ENCODE data around the gene JMJD7.
A peak's percentile ranks its signal among the peaks of the same experiment; 100 is the strongest.

JMJD7 gene

GRCh38 chr15:41825572-41826535 is 2.0 kb upstream of the JMJD7 start:
- Histone ChIP-seq H2AFZ (ENCODE audit: low read length) (no peak overlapping the region), H4K20me1 (ENCODE audit: insufficient read depth, low read length) (no peaks in the 10 kb centered on the region), H3K4me2 (ENCODE audit: low read length) (no peak overlapping the region), H3F3A (ENCODE audit: insufficient read depth, low read length) (no peaks in the 10 kb centered on the region), H3K9ac (ENCODE audit: low read length) (no peak overlapping the region), H3K27me3 (ENCODE audit: insufficient read depth, low read length) (no peaks in the 10 kb centered on the region), H3K27ac (ENCODE audit: low read depth, low read length, poor library complexity, severe bottlenecking) (no peak overlapping the region), H3K9me2 (ENCODE audit: low read depth, low read length) (no peaks in the 10 kb centered on the region), H3K4me1 (ENCODE audit: insufficient read depth, low read length, severe bottlenecking) (peaks cover 13% of the 10 kb centered on the region), H3K9me3 (ENCODE audit: low read length) (no peaks in the 10 kb centered on the region), H3K4me3 (ENCODE audit: low read depth, low read length, poor library complexity, severe bottlenecking) (no peak overlapping the region), H3K79me2 (ENCODE audit: insufficient read depth, low read length) (no peaks in the 10 kb centered on the region), H3K36me3 (ENCODE audit: insufficient read depth, low read length) (peaks cover 3% of the 10 kb centered on the region; the same call in 1 of the 2 replicates)
- TF ChIP-seq CTCF (IDR thresholded peaks at IDR 0.05; ENCODE audit: low read length) (no peak), EZH2 (IDR thresholded peaks at IDR 0.05; ENCODE audit: borderline replicate concordance, low read length) (no peak)

DNA sequence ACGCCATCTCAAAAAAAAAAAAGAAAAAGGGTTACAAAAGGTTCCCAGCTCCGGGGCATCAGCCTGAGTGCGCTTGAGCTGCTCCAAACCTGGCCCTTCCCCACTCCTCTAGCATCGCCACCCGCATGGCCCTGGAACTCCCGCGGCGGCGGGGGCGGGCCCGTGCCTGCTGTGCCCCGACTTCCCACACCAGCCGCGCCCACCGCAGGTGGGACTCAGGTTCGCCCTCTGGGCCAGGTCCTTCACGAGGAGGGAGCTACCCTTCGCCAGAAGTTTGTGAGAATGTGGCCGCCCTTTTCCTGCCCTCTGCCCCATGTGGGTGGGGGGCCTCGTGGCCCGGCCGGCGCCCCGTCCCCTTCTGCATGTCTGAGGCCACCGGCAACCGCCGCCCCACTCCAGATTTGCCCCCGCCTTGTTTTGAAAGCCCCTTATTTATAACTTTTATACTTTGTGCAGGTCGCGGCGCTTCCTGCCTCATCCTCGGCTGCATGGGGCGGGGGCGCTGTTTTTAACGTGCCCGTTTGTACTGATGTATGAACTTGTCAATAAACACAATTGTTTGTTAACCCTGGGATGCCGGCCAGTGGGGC is 507 bp upstream of the JMJD7 start:
- H3F3A ChIP-seq (ENCODE audit: insufficient read depth, low read length) = no peaks in the 10 kb centered on the region
- no peak overlapping the region for H3K27ac ChIP-seq (ENCODE audit: low read depth, low read length, poor library complexity, severe bottlenecking)
- H3K4me3 ChIP-seq (ENCODE audit: low read depth, low read length, poor library complexity, severe bottlenecking) = peak overlapping the region; percentile 82
- H3K4me2 ChIP-seq (ENCODE audit: low read length) = peak overlapping the region; percentile 87
- H3K36me3 ChIP-seq (ENCODE audit: insufficient read depth, low read length) = no peaks in the 10 kb centered on the region
- no peaks in the 10 kb centered on the region for H3K27me3 ChIP-seq (ENCODE audit: insufficient read depth, low read length)
- no peaks in the 10 kb centered on the region for H4K20me1 ChIP-seq (ENCODE audit: insufficient read depth, low read length)
- H3K9ac ChIP-seq (ENCODE audit: low read length) = peak overlapping the region; percentile 61
- no peaks in the 10 kb centered on the region for H3K9me3 ChIP-seq (ENCODE audit: low read length)
- H3K79me2 ChIP-seq (ENCODE audit: insufficient read depth, low read length) = no peaks in the 10 kb centered on the region
- peaks cover 13% of the 10 kb centered on the region for H3K4me1 ChIP-seq (ENCODE audit: insufficient read depth, low read length, severe bottlenecking)
- TF ChIP-seq CTCF (IDR thresholded peaks at IDR 0.05; ENCODE audit: low read length) (no peak; the same call in 1 of the 2 replicates), EZH2 (IDR thresholded peaks at IDR 0.05; ENCODE audit: borderline replicate concordance, low read length) (no peak)
- H3K9me2 ChIP-seq (ENCODE audit: low read depth, low read length) = no peaks in the 10 kb centered on the region
- H2AFZ ChIP-seq (ENCODE audit: low read length) = 0 out of 2 replicates have a peak overlapping the region, but pooled peaks have one; percentile 39

DNA sequence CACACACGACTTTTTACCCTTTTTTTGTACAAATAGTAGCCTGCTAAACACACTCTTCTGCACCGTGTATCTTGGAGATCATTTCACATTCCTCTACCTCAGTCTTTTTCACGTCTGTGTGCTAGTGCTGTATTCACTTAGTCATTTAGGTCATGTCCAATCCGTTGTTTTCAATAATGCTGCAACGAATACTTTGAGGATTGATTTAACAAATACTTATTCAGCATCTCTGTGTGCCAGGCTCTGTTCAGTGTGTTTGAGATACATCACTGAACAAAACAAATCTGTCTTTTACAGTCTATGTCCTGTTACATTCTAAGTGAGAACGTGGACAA is 882 bp downstream of the JMJD7 start:
- Histone ChIP-seq H2AFZ (ENCODE audit: low read length) (no peak overlapping the region), H3K79me2 (ENCODE audit: insufficient read depth, low read length) (no peaks in the 10 kb centered on the region), H3K9me2 (ENCODE audit: low read depth, low read length) (no peaks in the 10 kb centered on the region), H3K4me1 (ENCODE audit: insufficient read depth, low read length, severe bottlenecking) (peaks cover 18% of the 10 kb centered on the region), H4K20me1 (ENCODE audit: insufficient read depth, low read length) (no peaks in the 10 kb centered on the region), H3K9ac (ENCODE audit: low read length) (peak overlapping the region; percentile 71), H3K36me3 (ENCODE audit: insufficient read depth, low read length) (no peaks in the 10 kb centered on the region), H3K27ac (ENCODE audit: low read depth, low read length, poor library complexity, severe bottlenecking) (no peak overlapping the region), H3K27me3 (ENCODE audit: insufficient read depth, low read length) (no peaks in the 10 kb centered on the region), H3K4me2 (ENCODE audit: low read length) (peak overlapping the region; percentile 91), H3K9me3 (ENCODE audit: low read length) (no peaks in the 10 kb centered on the region), H3K4me3 (ENCODE audit: low read depth, low read length, poor library complexity, severe bottlenecking) (peak overlapping the region; percentile 82), H3F3A (ENCODE audit: insufficient read depth, low read length) (no peaks in the 10 kb centered on the region)
- TF ChIP-seq EZH2 (IDR thresholded peaks at IDR 0.05; ENCODE audit: borderline replicate concordance, low read length) = no peak
- no peak for TF ChIP-seq CTCF (IDR thresholded peaks at IDR 0.05; ENCODE audit: low read length)
